Central memory CD4-positive, alpha-beta T cell (primary cell): Measurements from ENCODE around the gene NANOS2.

Experiments used
- DNase-seq: peaks from one replicate; pipeline ENCODE4 v3.0.0; 2022

The NANOS2 gene

GRCh38 chr19:45890877-45891276 is 23.7 kb downstream of the NANOS2 start:
- no peak for DNase-seq

GRCh38 chr19:45889210-45889885 is 25.2 kb downstream of the NANOS2 start:
- DNase-seq, result no peak

GRCh38 chr19:45887200-45887710 is 27.3 kb downstream of the NANOS2 start:
- DNase-seq, result no peak

GRCh38 chr19:45886427-45887199 is 28.0 kb downstream of the NANOS2 start:
- DNase-seq, result peak; percentile 89

- DNase-seq, result peak; percentile 90
Observed at GRCh38 chr19:45885556-45886426, 28.8 kb downstream of the NANOS2 start, which contains the start of gene IRF2BP1. TSS of gene IRF2BP1 (minus strand) at chr19:45886141. CDS start at chr19:45885774, 367 bp downstream.

- no peak for DNase-seq
Observed at GRCh38 chr19:45884682-45885555, 29.7 kb downstream of the NANOS2 start.

GRCh38 chr19:45883881-45884681 is 30.5 kb downstream of the NANOS2 start:
- no peak for DNase-seq

- DNase-seq, result no peak
Observed at GRCh38 chr19:45883586-45883880, 31.0 kb downstream of the NANOS2 start.

GRCh38 chr19:45882652-45883585 is 31.7 kb downstream of the NANOS2 start:
- DNase-seq, result peak; percentile 75

- DNase-seq, result no peak
Observed at GRCh38 chr19:45881909-45882528, 32.6 kb downstream of the NANOS2 start.

- DNase-seq, result no peak
Observed at GRCh38 chr19:45881082-45881908, 33.3 kb downstream of the NANOS2 start.

- no peak for DNase-seq
Observed at GRCh38 chr19:45879971-45880370, 34.6 kb downstream of the NANOS2 start.

- DNase-seq, result no peak
Observed at GRCh38 chr19:45879055-45879454, 35.5 kb downstream of the NANOS2 start.

- DNase-seq, result no peak
Observed at GRCh38 chr19:45878043-45878794, 36.4 kb downstream of the NANOS2 start.

- DNase-seq, result peak; percentile 3
Observed at GRCh38 chr19:45876411-45877197, 38.0 kb downstream of the NANOS2 start.

GRCh38 chr19:45876161-45876410 is 38.5 kb downstream of the NANOS2 start:
- no peak for DNase-seq

- no peak for DNase-seq
Observed at GRCh38 chr19:45874620-45874966, 40.0 kb downstream of the NANOS2 start.
